WTC11 (cell line): Measurements from ENCODE around the gene NKIRAS2. TPM values are rescaled to one million over a fixed set of nuclear protein-coding genes. Genes with fewer than 3 reads are reported as not detected.

Experiments
- ATAC-seq: fragments of 200-7000 bp; cut with Tn5 transposase; 2 replicates; pipeline ENCODE4 v1.10.0; 2021; ENCODE audit warnings: mild to moderate bottlenecking, moderate library complexity
- CTCF ChIA-PET: fragments of 300-600 bp; sonication (Branson Sonifier 250); formaldehyde crosslinking; loops from one replicate; lab custom pipeline; 2021; ENCODE audit warnings: antibody characterized with exemption; lab: Charles Lee
- POLR2A ChIA-PET: fragments of 350-600 bp; sonication (Branson Sonifier 250); formaldehyde crosslinking; loops from one replicate; lab custom pipeline; 2021; ENCODE audit warnings: antibody characterized with exemption; lab: Charles Lee
- DNase-seq: peaks from one replicate; pipeline ENCODE4 v3.0.0; 2021; ENCODE audit warnings: low spot score
- H3K27ac Mint-ChIP-seq: 2 replicates; pipeline ENCODE4 v1.8.0; 2021; ENCODE audit warnings: mixed read lengths
- H3K27me3 Mint-ChIP-seq: 2 replicates; pipeline ENCODE4 v1.8.0; 2021; ENCODE audit warnings: low read depth, mild to moderate bottlenecking, moderate library complexity, mixed read lengths
- H3K36me3 Mint-ChIP-seq: 2 replicates; pipeline ENCODE4 v1.8.0; 2021; ENCODE audit warnings: mixed read lengths
- H3K4me1 Mint-ChIP-seq: 2 replicates; pipeline ENCODE4 v1.8.0; 2022; ENCODE audit warnings: mixed read lengths
- H3K4me3 Mint-ChIP-seq: 2 replicates; pipeline ENCODE4 v1.8.0; 2021; ENCODE audit warnings: mild to moderate bottlenecking, moderate library complexity, mixed read lengths
- H3K9me3 Mint-ChIP-seq: 2 replicates; pipeline ENCODE4 v1.8.0; 2021; ENCODE audit warnings: mixed read lengths
- AR ChIP-seq: fragments of 250-450 bp; sonication (Bioruptor Pico); IDR thresholded peaks from 2 replicates; pipeline ENCODE4 v1.9.0; 2021; ENCODE audit warnings: mild to moderate bottlenecking
- ESRRA ChIP-seq: sonication (generic); formaldehyde crosslinking; IDR thresholded peaks from 2 replicates; pipeline ENCODE4 v1.8.1; 2022; ENCODE audit warnings: mild to moderate bottlenecking, missing genetic modification reagents, borderline replicate concordance
- FOXJ3 ChIP-seq: sonication (generic); formaldehyde crosslinking; IDR thresholded peaks from 2 replicates; pipeline ENCODE4 v1.9.0; 2021; ENCODE audit warnings: missing genetic modification reagents, mild to moderate bottlenecking, borderline replicate concordance
- FOXP1 ChIP-seq: sonication (generic); formaldehyde crosslinking; IDR thresholded peaks from 2 replicates; pipeline ENCODE4 v1.8.0; 2022; ENCODE audit warnings: missing genetic modification reagents, mild to moderate bottlenecking, moderate library complexity, borderline replicate concordance
- GABPB1 ChIP-seq: sonication (generic); formaldehyde crosslinking; IDR thresholded peaks from 2 replicates; pipeline ENCODE4 v1.8.1; 2023; ENCODE audit warnings: mild to moderate bottlenecking, missing genetic modification reagents
- GRHL2 ChIP-seq: fragments of 250-450 bp; sonication (Bioruptor Pico); IDR thresholded peaks from 2 replicates; pipeline ENCODE4 v1.8.0; 2022; ENCODE audit warnings: mild to moderate bottlenecking, moderate library complexity; ENCODE audit not compliant: insufficient replicate concordance, severe bottlenecking
- HMGXB4 ChIP-seq: sonication (generic); formaldehyde crosslinking; IDR thresholded peaks from 2 replicates; pipeline ENCODE4 v1.8.1; 2023; ENCODE audit warnings: mild to moderate bottlenecking, moderate library complexity, missing genetic modification reagents
- KAT7 ChIP-seq: sonication (generic); formaldehyde crosslinking; IDR thresholded peaks from 2 replicates; pipeline ENCODE4 v1.8.1; 2023; ENCODE audit warnings: missing genetic modification reagents, mild to moderate bottlenecking, borderline replicate concordance
- MXD4 ChIP-seq: fragments of 250-450 bp; sonication (Bioruptor Pico); IDR thresholded peaks from 2 replicates; pipeline ENCODE4 v1.8.0; 2021; ENCODE audit warnings: mild to moderate bottlenecking, moderate library complexity, borderline replicate concordance
- OVOL2 ChIP-seq: fragments of 250-450 bp; sonication (Bioruptor Pico); IDR thresholded peaks from 2 replicates; pipeline ENCODE4 v1.9.0; 2021; ENCODE audit warnings: mild to moderate bottlenecking, borderline replicate concordance
- PRDM15 ChIP-seq: sonication (generic); formaldehyde crosslinking; IDR thresholded peaks from 2 replicates; pipeline ENCODE4 v1.8.0; 2022; ENCODE audit warnings: missing genetic modification reagents
- SP1 ChIP-seq: sonication (generic); formaldehyde crosslinking; conservative IDR thresholded peaks from 2 replicates; pipeline ENCODE4 v1.8.1; 2022; ENCODE audit warnings: missing genetic modification reagents
- ZBTB43 ChIP-seq: sonication (generic); formaldehyde crosslinking; IDR thresholded peaks from 2 replicates; pipeline ENCODE4 v1.8.1; 2023; ENCODE audit warnings: mild to moderate bottlenecking, missing genetic modification reagents
- total RNA-seq: library from RNA; stranded (reverse); gene quantifications from 3 replicates; pipeline ENCODE4 v1.2.3, GENCODE V29; 2021

The NKIRAS2 gene
- total RNA-seq, 1 experiment from 2014 or later, result 36.1 TPM

GRCh38 chr17:42047343-42047742 lies 27.5 kb downstream of the NKIRAS2 start:
- Mint-ChIP-seq H3K27me3 (peaks cover 9% of the 10 kb centered on the region), H3K36me3 (no peaks in the 10 kb centered on the region), H3K27ac (no peak overlapping the region), H3K9me3 (no peaks in the 10 kb centered on the region), H3K4me1 (peaks cover 17% of the 10 kb centered on the region), H3K4me3 (no peak overlapping the region)
- ATAC-seq, result no peak
- DNase-seq, result no peak
- CTCF ChIA-PET, result interaction anchor here (1.1 kb wide), 1 partner anchor 27 kb away, joined by 3 read pairs; the partner anchor contains the start of gene NKIRAS2
- no peak for TF ChIP-seq GABPB1
- no peak for TF ChIP-seq PRDM15 (CRISPR knock-in tag)
- no peak for TF ChIP-seq OVOL2
- POLR2A ChIA-PET, result no interaction called here

GRCh38 chr17:42049834-42050392 lies 30.0 kb downstream of the NKIRAS2 start:
- Mint-ChIP-seq H3K27me3 (peaks cover 9% of the 10 kb centered on the region), H3K27ac (no peak overlapping the region), H3K4me1 (peaks cover 40% of the 10 kb centered on the region), H3K36me3 (no peaks in the 10 kb centered on the region), H3K4me3 (peak overlapping the region; percentile 71), H3K9me3 (no peaks in the 10 kb centered on the region)
- POLR2A ChIA-PET, result interaction anchor here (1.7 kb wide), 1 partner anchor 10 kb away, joined by 6 read pairs; no protein-coding TSS in a partner anchor
- ATAC-seq (peak; percentile 5; the same call in 1 of the 2 replicates), DNase-seq (no peak)
- CTCF ChIA-PET, result interaction anchor here (0.9 to 1.4 kb wide), 4 partner anchors 9 to 51 kb away, joined by 3 to 8 read pairs (median 6); partner anchors contain the start of gene NKIRAS2
- no peak for TF ChIP-seq FOXJ3 (CRISPR knock-in tag)
- 0 out of 2 replicates have a peak, but pooled peaks have one; percentile 31 for TF ChIP-seq ZBTB43 (CRISPR knock-in tag)
- no peak for TF ChIP-seq AR (CRISPR knock-in tag)

- peak; percentile 72 for ATAC-seq
- POLR2A ChIA-PET, result interaction anchor here (1.7 kb wide), 1 partner anchor 10 kb away, joined by 6 read pairs; no protein-coding TSS in a partner anchor
- TF ChIP-seq SP1 (CRISPR knock-in tag) (peak; percentile 65), MXD4 (CRISPR knock-in tag) (no peak), FOXP1 (CRISPR knock-in tag) (peak; percentile 79; the same call in 1 of the 2 replicates), ZBTB43 (CRISPR knock-in tag) (0 out of 2 replicates have a peak, but pooled peaks have one; percentile 16), KAT7 (CRISPR knock-in tag) (peak; percentile 48; the same call in 1 of the 2 replicates), GRHL2 (CRISPR knock-in tag) (no peak), ESRRA (CRISPR knock-in tag) (peak; percentile 20; the same call in 1 of the 2 replicates), HMGXB4 (CRISPR knock-in tag) (peak; percentile 96)
- Mint-ChIP-seq H3K9me3 (no peaks in the 10 kb centered on the region), H3K27me3 (peaks cover 9% of the 10 kb centered on the region), H3K27ac (no peak within 1 kb of the TSS), H3K4me1 (peaks cover 46% of the 10 kb centered on the region), H3K36me3 (no peaks in the 10 kb centered on the region), H3K4me3 (peak within 1 kb of the TSS; percentile 76)
- DNase-seq, result peak; percentile 75
- CTCF ChIA-PET, result interaction anchor here (0.9 to 2.1 kb wide), 13 partner anchors 8 to 134 kb away, joined by 3 to 21 read pairs (median 4); partner anchors contain the start of genes DNAJC7, KAT2A and NKIRAS2
Measured at GRCh38 chr17:42050393-42051012, 30.6 kb downstream of the NKIRAS2 start, which contains the start of gene C17orf113. Gene C17orf113 (minus strand): TSS chr17:42050601. CDS start chr17:42043376, 7,225 bp downstream.
